Adipocyte (in vitro differentiated cells): ENCODE results near the gene CDK5RAP2.

Experiments
- DNase-seq: peaks from one replicate; pipeline ENCODE4 v3.0.0-alpha.2; 2015; ENCODE audit warnings: low read depth
- H3K27me3 ChIP-seq: replicated peaks from 2 replicates; pipeline ENCODE4 v1.7.0; 2013; ENCODE audit warnings: mild to moderate bottlenecking, low read length, moderate library complexity; ENCODE audit not compliant: control insufficient read depth, insufficient read depth
- H3K36me3 ChIP-seq: 2 replicates; pipeline ENCODE4 v1.7.0; 2013; ENCODE audit warnings: low read length, mild to moderate bottlenecking, moderate library complexity; ENCODE audit not compliant: control insufficient read depth, insufficient read depth, severe bottlenecking
- H3K4me1 ChIP-seq: 2 replicates; pipeline ENCODE4 v1.7.0; 2013; ENCODE audit warnings: mild to moderate bottlenecking, low read length, moderate library complexity; ENCODE audit not compliant: control insufficient read depth, insufficient read depth
- H3K4me3 ChIP-seq: 2 replicates; pipeline ENCODE4 v1.7.0; 2013; ENCODE audit warnings: mild to moderate bottlenecking, low read length, moderate library complexity
- H3K9ac ChIP-seq: 2 replicates; pipeline ENCODE4 v1.7.0; 2013; ENCODE audit warnings: mild to moderate bottlenecking, low read length, moderate library complexity
- H3K9me3 ChIP-seq: 2 replicates; pipeline ENCODE4 v1.7.0; 2013; ENCODE audit warnings: mild to moderate bottlenecking, low read length, moderate library complexity; ENCODE audit not compliant: control insufficient read depth

Gene CDK5RAP2

DNA sequence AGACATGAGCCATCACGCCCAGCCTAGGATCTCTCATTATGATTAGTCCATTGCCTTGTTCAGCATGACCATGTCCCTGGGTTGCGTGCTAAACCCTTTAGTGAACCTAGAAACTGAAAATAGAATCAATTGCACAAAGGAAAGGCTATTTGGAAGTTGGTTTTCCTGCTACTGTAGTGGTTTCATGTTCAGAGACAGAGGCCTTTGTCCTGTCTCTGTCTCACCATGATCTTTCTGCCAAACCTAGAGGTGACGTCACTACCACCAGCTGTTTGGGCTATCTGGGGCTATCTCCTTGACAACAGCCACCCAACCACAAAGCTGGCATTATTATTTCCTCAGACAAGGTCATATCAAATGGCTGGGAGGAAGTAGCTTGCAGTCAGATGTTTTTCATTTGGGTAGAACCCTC is 4.0 kb upstream of the CDK5RAP2 start:
- Histone ChIP-seq H3K4me1 (peaks cover 14% of the 10 kb centered on the region), H3K9ac (peak overlapping the region; percentile 25), H3K4me3 (no peak overlapping the region), H3K9me3 (no peaks in the 10 kb centered on the region), H3K36me3 (no peaks in the 10 kb centered on the region), H3K27me3 (no peaks in the 10 kb centered on the region)
- DNase-seq = peak; percentile 22

- Histone ChIP-seq H3K4me1 (peaks cover 17% of the 10 kb centered on the region), H3K4me3 (peak overlapping the region; percentile 91), H3K36me3 (no peaks in the 10 kb centered on the region), H3K9me3 (no peaks in the 10 kb centered on the region), H3K9ac (peak overlapping the region; percentile 91), H3K27me3 (no peaks in the 10 kb centered on the region)
- peak; percentile 35 for DNase-seq
Measured at GRCh38 chr9:120579139-120580050, 572 bp downstream of the CDK5RAP2 start.

DNA sequence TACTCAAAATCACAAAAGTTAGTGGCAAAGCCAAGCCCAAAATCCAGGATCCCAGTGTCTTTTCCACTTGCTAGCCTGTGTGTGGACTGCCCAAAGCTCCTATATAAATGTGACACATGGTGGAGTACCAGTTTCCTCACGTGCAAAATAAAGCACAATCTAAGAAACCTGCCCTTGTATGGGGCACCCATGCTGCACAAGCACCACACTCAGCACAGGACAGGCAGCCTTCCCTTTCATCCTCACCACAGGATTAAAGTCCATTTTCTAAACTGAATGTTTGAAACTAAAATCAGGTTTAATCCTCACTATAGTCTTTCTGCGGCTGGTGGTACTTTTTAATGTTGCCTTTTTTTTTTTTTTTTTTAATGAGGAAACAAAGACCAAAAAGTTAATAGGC is 5.5 kb downstream of the CDK5RAP2 start:
- peaks cover 28% of the 10 kb centered on the region for H3K4me1 ChIP-seq
- H3K4me3 ChIP-seq = no peak overlapping the region
- no peak overlapping the region for H3K9ac ChIP-seq
- H3K36me3 ChIP-seq = peaks cover 9% of the 10 kb centered on the region
- peak; percentile 13 for DNase-seq
- H3K27me3 ChIP-seq = no peaks in the 10 kb centered on the region
- no peaks in the 10 kb centered on the region for H3K9me3 ChIP-seq

DNA sequence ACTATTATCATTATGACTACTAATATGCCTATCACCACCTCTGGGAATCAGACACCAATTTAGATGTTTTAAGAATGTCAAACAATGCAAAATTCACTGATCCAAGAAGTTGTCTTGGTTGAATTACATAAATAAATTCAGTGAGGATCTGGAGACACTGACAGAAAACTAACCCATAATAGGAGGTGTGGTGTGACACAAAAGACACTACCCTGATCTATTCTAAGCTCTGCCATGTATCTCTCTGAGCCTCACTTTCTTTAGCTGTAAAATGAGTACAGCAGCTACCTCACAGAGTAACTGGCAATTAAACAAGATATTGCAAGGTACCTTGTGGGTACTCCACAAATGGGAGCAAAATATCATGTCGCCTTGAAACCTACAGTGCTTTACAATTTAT is 7.5 kb downstream of the CDK5RAP2 start:
- H3K9ac ChIP-seq = no peak overlapping the region
- no peaks in the 10 kb centered on the region for H3K9me3 ChIP-seq
- no peaks in the 10 kb centered on the region for H3K27me3 ChIP-seq
- DNase-seq = no peak
- H3K36me3 ChIP-seq = peaks cover 29% of the 10 kb centered on the region
- H3K4me1 ChIP-seq = peaks cover 19% of the 10 kb centered on the region
- H3K4me3 ChIP-seq = no peak overlapping the region

GRCh38 chr9:120571443-120572257 is 8.3 kb downstream of the CDK5RAP2 start:
- Histone ChIP-seq H3K36me3 (peaks cover 37% of the 10 kb centered on the region), H3K4me1 (peaks cover 19% of the 10 kb centered on the region), H3K9me3 (no peaks in the 10 kb centered on the region), H3K4me3 (no peak overlapping the region), H3K9ac (peak overlapping the region; percentile 37), H3K27me3 (no peaks in the 10 kb centered on the region)
- DNase-seq = peak; percentile 88

DNA sequence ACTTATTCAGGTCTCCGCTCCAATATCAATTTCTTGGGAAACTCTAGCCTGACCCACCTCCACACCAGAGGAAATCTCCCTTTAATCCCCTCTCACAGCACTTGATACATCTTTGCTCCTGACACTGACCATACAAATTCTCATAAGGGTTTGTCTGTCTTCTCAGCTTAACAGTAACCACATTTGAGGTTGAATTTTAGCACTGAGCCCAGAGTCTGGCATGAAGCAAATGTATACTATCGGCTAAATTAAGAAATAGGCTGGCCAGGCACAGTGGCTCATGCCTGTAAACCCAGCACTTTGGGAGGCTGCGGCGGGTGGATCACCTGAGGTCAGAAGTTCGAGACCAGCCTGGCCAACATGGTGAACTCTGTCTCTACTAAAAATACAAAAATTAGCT is 9.7 kb downstream of the CDK5RAP2 start:
- Histone ChIP-seq H3K27me3 (no peaks in the 10 kb centered on the region), H3K4me3 (no peak overlapping the region), H3K9ac (no peak overlapping the region), H3K9me3 (no peaks in the 10 kb centered on the region), H3K4me1 (peaks cover 19% of the 10 kb centered on the region), H3K36me3 (peaks cover 50% of the 10 kb centered on the region)
- no peak for DNase-seq

DNA sequence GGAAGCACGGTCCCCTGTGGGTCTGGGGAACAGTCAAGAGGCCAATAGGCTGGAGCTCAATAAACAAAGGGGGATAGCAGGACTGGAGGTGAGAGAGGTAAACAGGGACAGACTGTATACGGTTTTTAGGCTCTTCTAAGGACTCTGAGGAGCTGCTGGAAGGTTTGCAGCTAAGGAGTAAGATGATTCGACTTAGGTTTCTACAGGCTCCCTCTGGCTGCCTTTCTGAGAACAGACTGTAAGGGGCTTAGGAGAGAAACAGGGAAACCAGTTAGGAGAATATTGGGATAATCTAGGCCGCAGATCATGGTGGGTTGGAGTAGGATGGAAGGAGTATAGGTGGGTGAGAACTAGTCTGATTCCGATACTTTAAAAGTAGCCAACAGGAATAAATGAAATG is 10.4 kb downstream of the CDK5RAP2 start:
- Histone ChIP-seq H3K4me3 (no peak overlapping the region), H3K9me3 (no peaks in the 10 kb centered on the region), H3K9ac (no peak overlapping the region), H3K4me1 (peaks cover 19% of the 10 kb centered on the region), H3K36me3 (peaks cover 54% of the 10 kb centered on the region), H3K27me3 (no peaks in the 10 kb centered on the region)
- DNase-seq = peak; percentile 29

DNA sequence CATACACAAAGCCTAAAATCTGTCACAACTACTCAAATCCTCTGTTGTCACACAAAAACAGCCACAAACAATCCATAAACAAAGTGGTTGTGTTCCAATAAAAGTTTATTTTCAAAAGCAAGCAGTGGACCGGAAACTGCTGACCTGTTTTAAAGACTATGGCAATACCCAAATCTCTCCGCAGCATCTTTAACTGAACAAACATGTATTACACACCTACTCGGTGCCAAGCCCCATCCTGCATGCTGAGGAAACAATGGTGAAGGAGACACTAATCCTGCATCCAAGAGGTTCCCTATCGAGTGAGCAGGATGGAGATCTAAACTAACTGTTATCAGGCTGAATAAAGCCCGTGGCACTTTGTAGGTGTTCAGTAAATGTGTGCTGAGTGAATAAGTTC is 11.2 kb downstream of the CDK5RAP2 start:
- Histone ChIP-seq H3K36me3 (peaks cover 55% of the 10 kb centered on the region), H3K9ac (no peak overlapping the region), H3K4me1 (peaks cover 19% of the 10 kb centered on the region), H3K4me3 (no peak overlapping the region), H3K27me3 (no peaks in the 10 kb centered on the region), H3K9me3 (no peaks in the 10 kb centered on the region)
- no peak for DNase-seq

GRCh38 chr9:120567874-120568273 is 12.1 kb downstream of the CDK5RAP2 start:
- Histone ChIP-seq H3K4me1 (peaks cover 19% of the 10 kb centered on the region), H3K36me3 (peaks cover 55% of the 10 kb centered on the region), H3K27me3 (no peaks in the 10 kb centered on the region), H3K9me3 (no peaks in the 10 kb centered on the region), H3K9ac (no peak overlapping the region), H3K4me3 (no peak overlapping the region)
- DNase-seq = no peak

GRCh38 chr9:120567081-120567480 is 12.9 kb downstream of the CDK5RAP2 start:
- H3K9ac ChIP-seq = no peak overlapping the region
- no peaks in the 10 kb centered on the region for H3K9me3 ChIP-seq
- peaks cover 55% of the 10 kb centered on the region for H3K36me3 ChIP-seq
- H3K27me3 ChIP-seq = no peaks in the 10 kb centered on the region
- no peak overlapping the region for H3K4me3 ChIP-seq
- H3K4me1 ChIP-seq = peaks cover 15% of the 10 kb centered on the region
- DNase-seq = no peak

DNA sequence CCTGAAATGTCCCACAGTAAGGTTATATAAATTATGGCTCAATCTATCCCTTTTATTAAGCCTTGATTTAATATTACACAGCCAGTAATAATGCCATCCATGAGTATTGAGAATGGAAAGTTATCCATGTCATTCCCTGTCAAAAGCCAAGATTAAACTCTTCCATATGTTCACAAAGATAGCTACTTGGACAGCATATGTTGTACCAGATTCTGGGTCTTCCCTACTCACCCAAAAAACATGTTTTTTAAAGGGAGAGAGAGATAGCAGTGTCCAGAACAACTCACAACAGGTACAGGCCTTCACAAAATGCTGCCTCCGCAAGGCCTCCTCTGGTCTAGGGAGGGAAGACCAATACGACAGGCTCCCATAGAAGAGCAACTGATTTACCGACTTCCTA is 15.4 kb downstream of the CDK5RAP2 start:
- H3K36me3 ChIP-seq = peaks cover 53% of the 10 kb centered on the region

More for the DNA sequence above, 15.4 kb downstream of the CDK5RAP2 start:
- H3K9ac ChIP-seq = no peak overlapping the region
- H3K4me3 ChIP-seq = no peak overlapping the region
- H3K27me3 ChIP-seq = no peaks in the 10 kb centered on the region
- no peaks in the 10 kb centered on the region for H3K4me1 ChIP-seq
- H3K9me3 ChIP-seq = no peaks in the 10 kb centered on the region
- no peak for DNase-seq
